ENCODE data around the gene RFX4. TPM values are rescaled to one million over a fixed set of nuclear protein-coding genes. Genes with fewer than 3 reads are reported as not detected.

Gene RFX4
- total and polyA plus RNA-seq, 9 of the 15 experiments (the other 6 are each of a cell fraction or from before 2014, with no cell fraction given), result not detected

DNA sequence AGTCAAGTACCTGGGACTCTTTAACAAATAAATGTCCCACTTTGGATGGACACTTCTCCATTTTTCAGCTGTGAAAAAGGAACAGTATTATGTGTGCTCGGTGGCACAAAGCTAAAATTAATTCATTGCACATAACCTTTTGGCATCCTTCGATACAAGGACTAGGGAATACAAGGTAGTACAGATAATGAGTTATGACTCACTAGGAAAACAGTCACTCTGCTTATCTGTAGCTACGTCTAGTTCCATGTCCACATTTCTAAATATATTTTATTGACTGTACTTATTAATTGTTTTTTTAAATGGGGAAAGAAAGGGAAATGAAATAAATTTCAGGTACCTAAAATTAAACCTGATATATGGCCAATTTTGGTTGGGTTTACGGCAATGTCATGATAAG, 156.5 kb downstream of the RFX4 start (continued):
- TF ChIP-seq FOSL1 (tag; conservative IDR thresholded peaks at IDR 0.05) (peak; percentile 89), FOXA1 (IDR thresholded peaks at IDR 0.05; ENCODE audit: borderline replicate concordance) (peak; percentile 12; the same call in 1 of the 2 replicates), SMARCE1 (IDR thresholded peaks at IDR 0.05) (peak; percentile 92), CTBP1 (IDR thresholded peaks at IDR 0.05; ENCODE audit: borderline replicate concordance) (peak; percentile 76), ZNF316 (IDR thresholded peaks at IDR 0.05) (no peak), MBD2 (IDR thresholded peaks at IDR 0.05; ENCODE audit: borderline replicate concordance, low read depth) (no peak), SMARCA4 (IDR thresholded peaks at IDR 0.05) (peak; percentile 92), CBFB (CRISPR knock-in tag; IDR thresholded peaks at IDR 0.05) (no peak), SOX6 (IDR thresholded peaks at IDR 0.05) (peak; percentile 69), ARID1B (IDR thresholded peaks at IDR 0.05) (peak; percentile 91), MEIS2 (IDR thresholded peaks at IDR 0.05; ENCODE audit: partially characterized antibody) (peak; percentile 25), JUN (IDR thresholded peaks at IDR 0.05; ENCODE audit: borderline replicate concordance, low read depth, low read length) (peak; percentile 77; the same call in 1 of the 2 replicates), JUN (CRISPR knock-in tag; IDR thresholded peaks at IDR 0.05; ENCODE audit: borderline replicate concordance) (no peak), CREM (IDR thresholded peaks at IDR 0.05; ENCODE audit: low read depth) (peak; percentile 32; the same call in 1 of the 2 replicates), HCFC1 (IDR thresholded peaks at IDR 0.05; ENCODE audit: low read depth, low read length) (no peak), DDX20 (tag; IDR thresholded peaks at IDR 0.05; ENCODE audit: low read depth) (no peak), TAF15 (IDR thresholded peaks at IDR 0.05; ENCODE audit: low read depth, low read length) (no peak), SMAD3 (CRISPR knock-in tag; conservative IDR thresholded peaks at IDR 0.05) (no peak), FOS (IDR thresholded peaks at IDR 0.05; ENCODE audit: extremely low read depth, insufficient read length) (peak; percentile 36), NCOR1 (IDR thresholded peaks at IDR 0.05) (peak; percentile 47), ZNF311 (CRISPR knock-in tag; IDR thresholded peaks at IDR 0.05) (no peak), TEAD4 (IDR thresholded peaks at IDR 0.05; ENCODE audit: low read length) (peak; percentile 78), TEAD4 (CRISPR knock-in tag; IDR thresholded peaks at IDR 0.05; ENCODE audit: borderline replicate concordance) (no peak)
- TF ChIP-seq, protein P1, sequence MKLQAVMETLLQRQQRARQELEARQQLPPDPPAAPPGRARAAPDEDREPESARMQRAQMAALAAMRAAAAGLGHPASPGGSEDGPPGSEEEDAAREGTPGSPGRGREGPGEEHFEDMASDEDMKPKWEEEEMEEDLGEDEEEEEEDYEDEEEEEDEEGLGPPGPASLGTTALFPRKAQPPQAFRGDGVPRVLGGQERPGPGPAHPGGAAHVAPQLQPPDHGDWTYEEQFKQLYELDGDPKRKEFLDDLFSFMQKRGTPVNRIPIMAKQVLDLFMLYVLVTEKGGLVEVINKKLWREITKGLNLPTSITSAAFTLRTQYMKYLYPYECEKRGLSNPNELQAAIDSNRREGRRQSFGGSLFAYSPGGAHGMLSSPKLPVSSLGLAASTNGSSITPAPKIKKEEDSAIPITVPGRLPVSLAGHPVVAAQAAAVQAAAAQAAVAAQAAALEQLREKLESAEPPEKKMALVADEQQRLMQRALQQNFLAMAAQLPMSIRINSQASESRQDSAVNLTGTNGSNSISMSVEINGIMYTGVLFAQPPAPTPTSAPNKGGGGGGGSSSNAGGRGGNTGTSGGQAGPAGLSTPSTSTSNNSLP (IDR thresholded peaks at IDR 0.05; ENCODE audit: borderline replicate concordance, low read depth, low read length), result peak; percentile 54; the same call in 1 of the 2 replicates
- TF ChIP-seq, protein P2, sequence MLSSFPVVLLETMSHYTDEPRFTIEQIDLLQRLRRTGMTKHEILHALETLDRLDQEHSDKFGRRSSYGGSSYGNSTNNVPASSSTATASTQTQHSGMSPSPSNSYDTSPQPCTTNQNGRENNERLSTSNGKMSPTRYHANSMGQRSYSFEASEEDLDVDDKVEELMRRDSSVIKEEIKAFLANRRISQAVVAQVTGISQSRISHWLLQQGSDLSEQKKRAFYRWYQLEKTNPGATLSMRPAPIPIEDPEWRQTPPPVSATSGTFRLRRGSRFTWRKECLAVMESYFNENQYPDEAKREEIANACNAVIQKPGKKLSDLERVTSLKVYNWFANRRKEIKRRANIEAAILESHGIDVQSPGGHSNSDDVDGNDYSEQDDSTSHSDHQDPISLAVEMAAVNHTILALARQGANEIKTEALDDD (IDR thresholded peaks at IDR 0.05), result peak; percentile 81
